Fibroblast of lung (primary cell): ENCODE results near the gene TUG1.

Source experiments
- CTCF ChIP-seq, 2 donors: IDR thresholded peaks in 1 of 2; conservative IDR thresholded peaks in 1 of 2; 1 replicate in 1 of 2; 2 replicates in 1 of 2; pipeline ENCODE4 v1.5.1; 2011 to 2012; ENCODE audit warnings: low read length in 2 of 2, control low read depth in 1 of 2, inconsistent platforms in 1 of 2, low read depth in 1 of 2, mild to moderate bottlenecking in 1 of 2
- EZH2 ChIP-seq: IDR thresholded peaks from 2 replicates; pipeline ENCODE4 v1.5.1; 2012; ENCODE audit warnings: low read length, control low read depth, mild to moderate bottlenecking; ENCODE audit errors: missing control alignments

GRCh38 chr22:30994960-30995359 lies 25.9 kb downstream of the TUG1 start:
- TF ChIP-seq CTCF (conservative IDR thresholded peaks at IDR 0.05 in 1 of 2, IDR thresholded peaks at IDR 0.05 in 1 of 2; ENCODE audit: low read depth in 1 of 2, low read length in 2 of 2) (no peak), EZH2 (no peak)
